Right lobe of liver (tissue), 6 donors: ENCODE measurements around the gene CTAG1A. TPM values are rescaled to one million over a fixed set of nuclear protein-coding genes. Genes with fewer than 3 reads are reported as not detected.
A peak's percentile ranks its signal among the peaks of the same experiment; 100 is the strongest.
"Not testable (repeated sequence)": the region's sequence is repeated elsewhere in the genome, so short reads cannot be mapped to it uniquely, and the experiment has no call there.

Source experiments
- ATAC-seq, 4 donors: fragments of 200-7000 bp; cut with Tn5 transposase; one replicate each; pipeline ENCODE4 v1.9.1; 2020; ENCODE audit warnings: mild to moderate bottlenecking in 4 of 4, moderate library complexity in 4 of 4
- DNase-seq, 3 donors: peaks; one replicate each; pipeline ENCODE4 v3.0.0-alpha.2; 2020
- H3K27ac ChIP-seq, 3 donors: fragments of 200-600 bp; one replicate each; pipeline ENCODE4 v1.8.0; 2022
- H3K27me3 ChIP-seq, 2 donors: fragments of 200-600 bp; one replicate each; pipeline ENCODE4 v1.8.0; 2022
- H3K36me3 ChIP-seq, 4 donors: fragments of 200-600 bp; sonication (generic) in 1 of 4; one replicate each; pipeline versions ENCODE4 v1.5.1 to v1.8.0; 2017 to 2022; ENCODE audit warnings: control low read depth in 1 of 4
- H3K4me1 ChIP-seq, 4 donors: fragments of 200-600 bp; sonication (generic) in 1 of 4; one replicate each; pipeline versions ENCODE4 v1.5.1 to v1.8.0; 2017 to 2022; ENCODE audit warnings: control low read depth in 1 of 4
- H3K4me3 ChIP-seq, 3 donors: fragments of 200-600 bp; one replicate each; pipeline ENCODE4 v1.8.0; 2022
- H3K9me3 ChIP-seq, 4 donors: fragments of 200-600 bp; sonication (generic) in 1 of 4; one replicate each; pipeline versions ENCODE4 v1.5.1 to v1.8.0; 2017 to 2022; ENCODE audit warnings: control low read depth in 1 of 4
- POLR2A ChIP-seq: fragments of 450-650 bp; IDR thresholded peaks from one replicate; pipeline ENCODE4 v1.6.1; 2017; ENCODE audit warnings: antibody characterized with exemption, mild to moderate bottlenecking
- WGBS: methylation state at CpG from one replicate; pipeline ENCODE4 v1.1.6; 2018; ENCODE audit warnings: low coverage, low lambda C conversion rate; ENCODE audit not compliant: insufficient coverage; ENCODE audit errors: missing lambda C conversion rate; 5-methylcytosine and 5-hydroxymethylcytosine counted together
- intact Hi-C, 2 donors: fragments of 100-400 bp; cut with DNase I; formaldehyde crosslinking; loops; one replicate each; pipeline versions ENCODE4 v1.11.2 to v1.14.1; 2022
- total RNA-seq, 6 experiments: library from RNA; depleted of rRNA in 2 of 6; stranded (reverse); fragments of >200 nt in 2 of 6; fragmentation: NEBNext Ultra II Directional in 3 of 6; extraction: Animal tissue kit (Norgen Biotek cat#: 25700) in 3 of 6; gene quantifications; one replicate each; pipeline versions ENCODE4 v1.1.0 to v1.2.4, GENCODE V29; 2016 to 2023
- TF ChIP-seq, protein P1 (sequence below), 4 donors: fragments of 200-600 bp in 3 of 4; fragments of 450-650 bp in 1 of 4; IDR thresholded peaks; one replicate each; pipeline versions ENCODE4 v1.5.1 to v1.8.0; 2016 to 2022; ENCODE audit warnings: antibody characterized with exemption in 4 of 4, mild to moderate bottlenecking in 2 of 4
- donor health status: DM: no; HTN: yes; CAD: no.
- donor health status: DM: no; HTN: no; CAD: no.
- donor health status: DM: no; HTN: no; CAD: no.
- donor health status: DM: no; HTN: yes; CAD: no.
- donor health status: DM: no; HTN: yes; CAD: no.

The CTAG1A gene
- total RNA-seq, 6 experiments from 2014 or later, result not detected

- H3K9me3 ChIP-seq, H3K27me3 ChIP-seq, DNase-seq, H3K27ac ChIP-seq, H3K4me3 ChIP-seq, intact Hi-C loops, H3K4me1 ChIP-seq, ATAC-seq: not testable (repeated sequence)
- no CpG with 5 or more reads among the region's 21 CpGs for WGBS
- peaks cover 0 to 12% (median 0%) of the 10 kb centered on the region in 4 donors for H3K36me3 ChIP-seq
These were observed 26.0 kb upstream of the CTAG1A start for GRCh38 chrX:154558896-154559295.

- H3K27ac ChIP-seq, ATAC-seq, DNase-seq, H3K4me1 ChIP-seq, H3K27me3 ChIP-seq, intact Hi-C loops, H3K9me3 ChIP-seq, H3K4me3 ChIP-seq, H3K36me3 ChIP-seq: not testable (repeated sequence)
- 79% methylated on average over 7 of the region's 31 CpGs for WGBS
These were observed 24.6 kb upstream of the CTAG1A start for GRCh38 chrX:154560326-154560725.

- DNase-seq, H3K27ac ChIP-seq, ATAC-seq, H3K36me3 ChIP-seq, H3K4me3 ChIP-seq, intact Hi-C loops, H3K9me3 ChIP-seq, H3K4me1 ChIP-seq, H3K27me3 ChIP-seq: not testable (repeated sequence)
- WGBS, result no CpG with 5 or more reads among the region's 10 CpGs
These were observed 22.6 kb upstream of the CTAG1A start for GRCh38 chrX:154562295-154562694.

DNA sequence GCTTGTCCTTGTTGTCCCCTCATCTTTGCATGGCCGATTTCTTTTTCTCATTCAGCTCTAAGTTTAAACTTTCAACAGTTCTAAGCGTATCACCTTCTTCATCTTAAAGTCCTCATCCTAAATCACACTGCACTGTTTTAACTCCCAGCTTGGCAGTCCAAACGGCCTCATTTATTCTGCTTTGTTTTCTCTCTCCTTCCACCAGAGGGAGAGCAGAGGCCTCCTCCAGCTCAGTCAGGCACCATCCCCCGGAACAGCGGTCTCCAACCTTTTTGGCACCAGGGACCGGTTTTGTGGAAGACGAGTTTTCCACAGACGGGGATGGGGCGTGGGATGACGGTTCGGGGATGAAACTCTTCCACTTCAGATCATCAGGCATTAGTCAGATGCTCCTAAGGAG is 14.6 kb upstream of the CTAG1A start:
- H3K4me1 ChIP-seq, DNase-seq, H3K27ac ChIP-seq, ATAC-seq, H3K4me3 ChIP-seq, intact Hi-C loops, H3K9me3 ChIP-seq, H3K36me3 ChIP-seq, H3K27me3 ChIP-seq: not testable (repeated sequence)
- no CpG with 5 or more reads among the region's 11 CpGs for WGBS

DNA sequence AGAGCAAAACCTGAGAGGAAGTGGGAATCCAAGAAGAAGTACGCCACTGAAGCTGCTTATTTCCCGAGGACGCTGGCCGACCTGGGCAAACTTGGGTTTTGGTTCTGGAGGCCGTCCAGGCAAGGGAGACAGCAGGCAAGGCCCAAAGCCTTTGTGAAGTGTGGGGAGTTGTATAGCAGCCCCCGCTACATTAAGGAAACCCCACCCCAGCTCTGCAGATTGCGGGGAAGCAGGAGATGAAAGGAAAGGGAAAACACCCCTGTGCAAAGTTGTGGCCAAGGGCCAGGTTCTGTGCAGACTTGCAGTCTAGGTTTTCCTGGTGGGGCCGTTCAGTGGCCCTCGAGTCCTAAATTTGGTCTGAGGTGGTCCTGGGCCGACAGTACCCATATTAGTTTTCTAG is 11.9 kb upstream of the CTAG1A start:
- no CpG with 5 or more reads among the region's 10 CpGs for WGBS
- H3K27me3 ChIP-seq, H3K4me3 ChIP-seq, DNase-seq, H3K4me1 ChIP-seq, intact Hi-C loops, H3K27ac ChIP-seq, ATAC-seq, H3K36me3 ChIP-seq, H3K9me3 ChIP-seq: not testable (repeated sequence)

DNA sequence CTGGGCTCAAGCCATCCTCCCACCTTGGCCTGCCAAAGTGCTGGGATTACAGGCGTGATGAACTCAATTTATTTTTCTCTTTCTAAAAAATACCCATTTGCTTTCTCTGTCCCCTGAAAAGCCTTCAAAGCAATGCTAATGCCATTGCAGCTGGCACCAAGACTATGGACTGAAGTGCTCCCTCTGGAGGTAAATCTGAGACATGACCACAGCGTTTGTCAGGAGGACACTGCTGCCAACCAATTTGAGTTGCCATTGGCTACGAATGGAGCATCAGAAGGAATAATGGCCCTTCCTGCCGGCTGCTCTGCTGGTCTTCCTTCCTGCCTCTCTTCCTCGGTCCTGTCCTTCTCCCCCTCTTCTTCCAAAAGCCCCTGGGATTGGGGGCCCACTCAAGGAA is 9.9 kb upstream of the CTAG1A start:
- DNase-seq, intact Hi-C loops, H3K27ac ChIP-seq, H3K36me3 ChIP-seq, H3K9me3 ChIP-seq, H3K4me3 ChIP-seq, H3K4me1 ChIP-seq, H3K27me3 ChIP-seq: not testable (repeated sequence)
- ATAC-seq, result peak; percentile 82 to 86 (median 82)
- WGBS, result no CpG with 5 or more reads among the region's 5 CpGs

- H3K27ac ChIP-seq, DNase-seq, intact Hi-C loops, H3K4me1 ChIP-seq, H3K4me3 ChIP-seq, H3K36me3 ChIP-seq, H3K9me3 ChIP-seq, H3K27me3 ChIP-seq: not testable (repeated sequence)
- ATAC-seq, result peak; percentile 68 to 82 (median 76)
- no CpG with 5 or more reads among the region's 8 CpGs for WGBS
These were observed 1.9 kb upstream of the CTAG1A start for GRCh38 chrX:154582994-154583393.

- DNase-seq, intact Hi-C loops, H3K27ac ChIP-seq, H3K4me1 ChIP-seq, H3K36me3 ChIP-seq, H3K27me3 ChIP-seq, H3K9me3 ChIP-seq, H3K4me3 ChIP-seq: not testable (repeated sequence)
- 25% methylated on average over 3 of the region's 13 CpGs for WGBS
- peak in 2 of 4 donors; percentile 24 to 46 for ATAC-seq
These were observed 5.5 kb downstream of the CTAG1A start for GRCh38 chrX:154590415-154590814.

GRCh38 chrX:154592505-154592904 is 7.6 kb downstream of the CTAG1A start:
- intact Hi-C loops, result no loop called here
- 60% methylated on average over 2 of the region's 5 CpGs for WGBS
- no peak for DNase-seq
- Histone ChIP-seq H3K27ac (no peak overlapping the region), H3K4me1 (no peaks in the 10 kb centered on the region), H3K36me3 (no peaks in the 10 kb centered on the region), H3K4me3 (no peak overlapping the region), H3K27me3 (no peaks in the 10 kb centered on the region), H3K9me3 (no peaks in the 10 kb centered on the region)
- no peak for ATAC-seq
- TF ChIP-seq, protein P1, sequence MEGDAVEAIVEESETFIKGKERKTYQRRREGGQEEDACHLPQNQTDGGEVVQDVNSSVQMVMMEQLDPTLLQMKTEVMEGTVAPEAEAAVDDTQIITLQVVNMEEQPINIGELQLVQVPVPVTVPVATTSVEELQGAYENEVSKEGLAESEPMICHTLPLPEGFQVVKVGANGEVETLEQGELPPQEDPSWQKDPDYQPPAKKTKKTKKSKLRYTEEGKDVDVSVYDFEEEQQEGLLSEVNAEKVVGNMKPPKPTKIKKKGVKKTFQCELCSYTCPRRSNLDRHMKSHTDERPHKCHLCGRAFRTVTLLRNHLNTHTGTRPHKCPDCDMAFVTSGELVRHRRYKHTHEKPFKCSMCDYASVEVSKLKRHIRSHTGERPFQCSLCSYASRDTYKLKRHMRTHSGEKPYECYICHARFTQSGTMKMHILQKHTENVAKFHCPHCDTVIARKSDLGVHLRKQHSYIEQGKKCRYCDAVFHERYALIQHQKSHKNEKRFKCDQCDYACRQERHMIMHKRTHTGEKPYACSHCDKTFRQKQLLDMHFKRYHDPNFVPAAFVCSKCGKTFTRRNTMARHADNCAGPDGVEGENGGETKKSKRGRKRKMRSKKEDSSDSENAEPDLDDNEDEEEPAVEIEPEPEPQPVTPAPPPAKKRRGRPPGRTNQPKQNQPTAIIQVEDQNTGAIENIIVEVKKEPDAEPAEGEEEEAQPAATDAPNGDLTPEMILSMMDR (IDR thresholded peaks at IDR 0.05), result no peak
- no peak for TF ChIP-seq POLR2A
